BLaER1 (cell line): Measurements from ENCODE around the gene PRICKLE3.

Experiments used
- H3K27ac ChIP-seq: shearing (Covaris generic); formaldehyde crosslinking; 2 replicates; pipeline ENCODE4 v1.8.1; 2022
- H3K27me3 ChIP-seq: shearing (Covaris generic); formaldehyde crosslinking; 2 replicates; pipeline ENCODE4 v1.8.1; 2022
- H3K36me3 ChIP-seq: shearing (Covaris generic); formaldehyde crosslinking; 2 replicates; pipeline ENCODE4 v1.8.1; 2022
- H3K4me1 ChIP-seq: shearing (Covaris generic); formaldehyde crosslinking; 2 replicates; pipeline ENCODE4 v1.8.1; 2022
- H3K4me2 ChIP-seq: shearing (Covaris generic); formaldehyde crosslinking; 2 replicates; pipeline ENCODE4 v1.8.1; 2022
- H3K4me3 ChIP-seq: shearing (Covaris generic); formaldehyde crosslinking; 2 replicates; pipeline ENCODE4 v1.8.1; 2022
- H3K9ac ChIP-seq: shearing (Covaris generic); formaldehyde crosslinking; 2 replicates; pipeline ENCODE4 v1.8.1; 2022
- H3K9me3 ChIP-seq: shearing (Covaris generic); formaldehyde crosslinking; 2 replicates; pipeline ENCODE4 v1.8.1; 2022
- H4K20me1 ChIP-seq: shearing (Covaris generic); formaldehyde crosslinking; 2 replicates; pipeline ENCODE4 v1.8.1; 2022
- Cebpa-rat ChIP-seq: shearing (Covaris generic); IDR thresholded peaks from 2 replicates; pipeline ENCODE4 v1.8.1; 2022

PRICKLE3 gene

GRCh38 chrX:49198540-49199314 is 12.6 kb upstream of the PRICKLE3 start:
- no peaks in the 10 kb centered on the region for H3K9me3 ChIP-seq
- peaks cover 56% of the 10 kb centered on the region for H3K27me3 ChIP-seq
- TF ChIP-seq Cebpa-rat: no peak
- peaks cover 8% of the 10 kb centered on the region; the same call in 1 of the 2 replicates for H4K20me1 ChIP-seq
- H3K27ac ChIP-seq: no peak overlapping the region
- no peaks in the 10 kb centered on the region for H3K4me1 ChIP-seq
- no peak overlapping the region for H3K4me2 ChIP-seq
- H3K36me3 ChIP-seq: no peaks in the 10 kb centered on the region
- H3K9ac ChIP-seq: no peak overlapping the region
- H3K4me3 ChIP-seq: no peak overlapping the region

GRCh38 chrX:49197543-49198087 is 11.4 kb upstream of the PRICKLE3 start:
- Histone ChIP-seq H3K36me3 (no peaks in the 10 kb centered on the region), H3K4me2 (no peak overlapping the region), H3K27me3 (peaks cover 47% of the 10 kb centered on the region), H3K27ac (no peak overlapping the region), H3K4me1 (peaks cover 4% of the 10 kb centered on the region), H3K9ac (no peak overlapping the region), H3K4me3 (no peak overlapping the region), H3K9me3 (no peaks in the 10 kb centered on the region), H4K20me1 (peaks cover 8% of the 10 kb centered on the region; the same call in 1 of the 2 replicates)
- TF ChIP-seq Cebpa-rat: no peak

GRCh38 chrX:49193542-49193964 is 7.4 kb upstream of the PRICKLE3 start:
- H3K36me3 ChIP-seq: no peaks in the 10 kb centered on the region
- TF ChIP-seq Cebpa-rat: no peak

GRCh38 chrX:49192722-49193328 is 6.7 kb upstream of the PRICKLE3 start:
- Histone ChIP-seq H3K9me3 (no peaks in the 10 kb centered on the region), H3K4me1 (peaks cover 28% of the 10 kb centered on the region), H3K36me3 (no peaks in the 10 kb centered on the region), H3K4me3 (no peak overlapping the region), H3K27ac (no peak overlapping the region), H3K27me3 (peaks cover 25% of the 10 kb centered on the region), H4K20me1 (peaks cover 5% of the 10 kb centered on the region; the same call in 1 of the 2 replicates), H3K9ac (no peak overlapping the region), H3K4me2 (no peak overlapping the region)
- TF ChIP-seq Cebpa-rat: no peak

More at GRCh38 chrX:49193542-49193964, 7.4 kb upstream of the PRICKLE3 start:
- Histone ChIP-seq H3K27me3 (peaks cover 32% of the 10 kb centered on the region), H4K20me1 (peaks cover 8% of the 10 kb centered on the region; the same call in 1 of the 2 replicates), H3K4me2 (no peak overlapping the region), H3K4me3 (no peak overlapping the region), H3K4me1 (peaks cover 25% of the 10 kb centered on the region), H3K9ac (no peak overlapping the region), H3K9me3 (no peaks in the 10 kb centered on the region), H3K27ac (no peak overlapping the region)

GRCh38 chrX:49191574-49192011 is 5.4 kb upstream of the PRICKLE3 start:
- H3K4me3 ChIP-seq: peak overlapping the region; percentile 78
- peaks cover 15% of the 10 kb centered on the region for H3K27me3 ChIP-seq
- TF ChIP-seq Cebpa-rat: no peak
- peak overlapping the region; percentile 70 for H3K4me2 ChIP-seq
- peak overlapping the region; percentile 73 for H3K27ac ChIP-seq
- H3K4me1 ChIP-seq: peaks cover 37% of the 10 kb centered on the region
- H3K9me3 ChIP-seq: no peaks in the 10 kb centered on the region
- H4K20me1 ChIP-seq: no peaks in the 10 kb centered on the region; the same call in 1 of the 2 replicates
- no peaks in the 10 kb centered on the region for H3K36me3 ChIP-seq
- H3K9ac ChIP-seq: peak overlapping the region; percentile 80

- H4K20me1 ChIP-seq: no peaks in the 10 kb centered on the region; the same call in 1 of the 2 replicates
These were observed 4.8 kb upstream of the PRICKLE3 start for GRCh38 chrX:49190821-49191573.

GRCh38 chrX:49189606-49190005 is 3.4 kb upstream of the PRICKLE3 start:
- no peak for TF ChIP-seq Cebpa-rat
- Histone ChIP-seq H4K20me1 (0 out of 2 replicates have a peak, but pooled peaks cover under 1% of the 10 kb centered on the region), H3K27ac (no peak overlapping the region), H3K4me1 (peaks cover 39% of the 10 kb centered on the region), H3K4me2 (peak overlapping the region; percentile 61), H3K36me3 (no peaks in the 10 kb centered on the region), H3K9me3 (peaks cover 2% of the 10 kb centered on the region), H3K9ac (no peak overlapping the region), H3K27me3 (no peaks in the 10 kb centered on the region), H3K4me3 (no peak overlapping the region)

More at GRCh38 chrX:49190821-49191573, 4.8 kb upstream of the PRICKLE3 start:
- Histone ChIP-seq H3K4me3 (peak overlapping the region; percentile 78), H3K27me3 (peaks cover 9% of the 10 kb centered on the region), H3K36me3 (no peaks in the 10 kb centered on the region), H3K27ac (peak overlapping the region; percentile 73), H3K4me1 (peaks cover 39% of the 10 kb centered on the region), H3K4me2 (peak overlapping the region; percentile 70), H3K9ac (peak overlapping the region; percentile 80), H3K9me3 (no peaks in the 10 kb centered on the region)
- no peak for TF ChIP-seq Cebpa-rat

- Histone ChIP-seq H3K9me3 (peaks cover 7% of the 10 kb centered on the region), H3K9ac (no peak overlapping the region), H3K36me3 (peaks cover 2% of the 10 kb centered on the region; the same call in 1 of the 2 replicates), H3K27me3 (no peaks in the 10 kb centered on the region), H4K20me1 (peaks cover 10% of the 10 kb centered on the region; the same call in 1 of the 2 replicates), H3K27ac (no peak overlapping the region), H3K4me1 (peaks cover 39% of the 10 kb centered on the region), H3K4me2 (no peak overlapping the region), H3K4me3 (no peak overlapping the region)
- no peak for TF ChIP-seq Cebpa-rat
These were observed 2.4 kb upstream of the PRICKLE3 start for GRCh38 chrX:49188468-49189076.

- Histone ChIP-seq H3K4me3 (no peak overlapping the region), H3K27ac (no peak overlapping the region), H3K36me3 (peaks cover 12% of the 10 kb centered on the region), H3K4me2 (no peak overlapping the region), H3K9ac (no peak overlapping the region), H3K27me3 (no peaks in the 10 kb centered on the region), H3K9me3 (peaks cover 7% of the 10 kb centered on the region), H3K4me1 (peaks cover 35% of the 10 kb centered on the region), H4K20me1 (peaks cover 15% of the 10 kb centered on the region; the same call in 1 of the 2 replicates)
- TF ChIP-seq Cebpa-rat: no peak
These were observed 1.4 kb upstream of the PRICKLE3 start for GRCh38 chrX:49187526-49187925.
